AML-193 (cell line): ENCODE data around the gene FXYD5.

ENCODE experiments used
- DNase-seq, 2 experiments: peaks; one replicate each; lab custom pipeline; 2025; lab: John Stamatoyannopoulos, UW

The FXYD5 gene

GRCh38 chr19:35155981-35156672 is 1.6 kb downstream of the FXYD5 start:
- no peak for DNase-seq

DNA sequence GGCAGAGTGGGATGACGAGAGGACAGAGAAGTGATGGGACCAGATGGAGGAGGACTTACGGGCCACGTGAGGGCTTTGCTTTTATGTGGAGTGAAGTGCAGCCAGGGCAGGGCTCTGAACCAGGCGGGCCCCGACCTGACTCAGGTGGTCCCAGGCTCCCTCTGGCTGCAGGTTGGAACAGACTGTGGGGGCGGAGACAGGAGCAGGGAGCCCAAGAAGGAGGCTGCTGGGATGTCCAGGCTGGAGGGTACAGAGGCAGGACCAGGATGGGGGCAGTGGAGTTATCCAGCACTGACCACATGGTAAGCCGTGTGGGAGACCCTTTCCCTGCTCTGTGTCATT is 2.1 kb downstream of the FXYD5 start:
- no peak for DNase-seq

GRCh38 chr19:35157431-35157830 is 2.9 kb downstream of the FXYD5 start:
- DNase-seq = no peak

GRCh38 chr19:35159606-35160005 is 5.1 kb downstream of the FXYD5 start:
- no peak for DNase-seq

DNA sequence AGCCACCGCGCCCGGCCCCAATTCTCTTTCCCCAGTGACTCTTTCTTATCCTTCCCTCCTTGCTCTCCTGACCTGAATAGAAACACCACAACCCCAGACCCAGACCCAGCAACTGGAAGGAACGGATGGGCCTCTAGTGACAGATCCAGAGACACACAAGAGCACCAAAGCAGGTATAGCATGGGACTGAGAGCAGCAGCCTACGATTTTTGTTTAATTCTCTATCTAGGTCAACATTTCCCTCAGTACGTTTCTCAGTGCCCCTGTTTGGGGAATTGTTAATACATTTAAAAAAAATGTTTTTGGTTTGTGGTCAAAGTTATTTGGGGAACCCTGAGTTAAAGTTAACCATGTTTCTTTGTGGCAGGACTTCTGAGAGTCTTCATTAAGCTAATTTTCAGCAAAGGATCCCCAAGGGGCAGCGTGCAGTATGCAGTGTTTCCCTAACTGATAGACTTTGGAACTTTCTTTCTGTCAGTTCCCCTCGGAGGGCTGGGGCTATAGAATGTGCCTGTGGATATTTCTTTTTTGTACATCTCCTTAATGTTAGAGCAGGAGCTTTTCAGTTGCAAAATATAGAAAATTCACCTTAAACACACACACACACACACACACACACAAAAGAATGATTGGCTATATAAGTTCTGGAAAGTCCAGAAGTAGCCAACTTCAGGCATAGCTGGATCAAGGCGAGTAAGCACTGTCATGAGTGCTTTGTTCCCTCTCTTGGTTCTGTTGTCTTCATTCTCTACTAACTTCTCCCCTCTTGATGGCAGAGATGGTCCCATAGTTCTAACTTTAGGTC is 6.3 kb downstream of the FXYD5 start:
- DNase-seq = no peak

GRCh38 chr19:35161434-35161743 is 6.9 kb downstream of the FXYD5 start:
- DNase-seq = no peak

- DNase-seq = no peak
Measured at GRCh38 chr19:35162471-35163326, 8.2 kb downstream of the FXYD5 start.

GRCh38 chr19:35164418-35164817 is 9.9 kb downstream of the FXYD5 start:
- DNase-seq = no peak

GRCh38 chr19:35165200-35166058 is 10.9 kb downstream of the FXYD5 start:
- no peak for DNase-seq

DNA sequence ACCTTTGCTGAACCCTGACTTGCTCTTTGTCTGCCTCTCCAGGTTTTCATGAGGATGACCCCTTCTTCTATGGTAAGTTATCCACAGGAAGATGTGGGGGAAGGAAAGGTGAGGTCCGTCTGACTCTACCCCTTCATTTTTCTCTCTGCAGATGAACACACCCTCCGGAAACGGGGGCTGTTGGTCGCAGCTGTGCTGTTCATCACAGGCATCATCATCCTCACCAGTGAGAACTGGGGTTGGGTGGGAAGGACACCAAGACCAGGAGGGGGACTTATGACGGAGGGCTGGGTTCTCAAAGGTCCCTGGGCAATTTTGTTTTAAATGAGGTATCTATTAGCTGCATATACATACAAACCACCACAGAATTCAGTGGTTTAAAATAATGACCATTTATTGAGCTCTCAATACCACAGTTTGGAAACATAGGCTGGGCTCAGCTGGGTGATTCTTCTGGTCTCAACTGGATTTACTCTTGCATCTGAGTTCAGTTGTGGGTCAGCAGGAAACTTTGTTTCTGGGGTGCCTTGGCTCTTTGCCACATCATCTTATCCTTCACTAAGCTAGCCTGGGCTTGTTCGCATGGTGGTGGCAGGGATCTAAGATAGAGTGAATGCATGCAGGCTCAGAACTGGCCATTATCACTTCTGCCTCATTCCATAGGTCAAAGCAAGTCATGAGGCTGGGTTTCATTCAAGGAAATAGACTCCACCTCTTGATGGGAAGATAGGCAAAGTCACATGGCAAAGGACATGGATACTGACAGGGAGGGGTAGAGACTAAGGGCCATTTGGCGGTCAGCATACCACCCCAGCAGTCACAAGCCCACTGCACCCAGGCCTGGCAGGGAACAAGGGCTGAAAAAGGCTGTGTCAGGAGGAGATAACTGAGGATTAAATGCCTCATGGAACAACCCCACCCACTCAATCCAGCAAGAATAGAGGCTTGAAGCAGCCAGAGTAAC is 11.8 kb downstream of the FXYD5 start:
- DNase-seq = no peak

DNA sequence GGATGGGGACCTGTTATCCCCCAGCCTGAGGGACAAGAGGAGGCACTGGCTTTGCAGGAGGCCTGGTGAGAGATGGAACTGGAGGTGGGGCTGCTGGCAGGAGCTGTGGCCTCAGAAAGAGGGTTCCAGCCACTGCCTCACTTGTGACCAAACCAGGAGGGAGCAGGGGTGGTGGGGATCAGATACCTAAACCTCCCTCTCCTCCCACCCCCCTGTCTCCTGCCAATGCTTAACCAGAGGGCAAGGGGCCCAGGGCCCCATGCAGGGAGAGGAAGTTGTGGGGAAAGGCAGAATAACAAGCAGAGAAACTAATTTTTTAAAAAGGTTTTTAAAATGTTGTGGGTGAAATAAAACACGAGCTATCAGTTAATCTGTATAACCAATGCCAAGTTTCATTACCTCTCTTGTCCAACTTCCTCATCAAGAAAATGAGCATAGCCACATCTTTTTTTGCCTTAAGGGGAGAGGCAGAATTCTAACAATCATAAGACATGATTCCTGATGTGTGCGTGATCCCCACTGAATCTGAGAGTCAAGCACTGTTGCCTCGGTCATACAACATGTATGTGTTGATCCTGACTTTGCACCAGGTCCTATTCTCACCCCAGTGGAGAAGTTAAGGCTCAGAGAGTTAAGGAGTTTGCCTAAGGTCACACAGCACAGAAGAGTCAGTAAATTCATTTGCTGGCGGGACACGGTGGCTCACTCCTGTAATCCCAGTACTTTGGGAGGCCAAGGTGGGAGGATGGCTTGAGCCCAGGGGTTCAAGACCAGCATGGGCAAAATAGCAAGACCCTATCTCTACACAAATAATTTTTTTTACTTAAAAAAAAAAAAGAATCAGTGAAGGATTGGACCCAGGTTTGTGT is 12.9 kb downstream of the FXYD5 start:
- DNase-seq = no peak

DNA sequence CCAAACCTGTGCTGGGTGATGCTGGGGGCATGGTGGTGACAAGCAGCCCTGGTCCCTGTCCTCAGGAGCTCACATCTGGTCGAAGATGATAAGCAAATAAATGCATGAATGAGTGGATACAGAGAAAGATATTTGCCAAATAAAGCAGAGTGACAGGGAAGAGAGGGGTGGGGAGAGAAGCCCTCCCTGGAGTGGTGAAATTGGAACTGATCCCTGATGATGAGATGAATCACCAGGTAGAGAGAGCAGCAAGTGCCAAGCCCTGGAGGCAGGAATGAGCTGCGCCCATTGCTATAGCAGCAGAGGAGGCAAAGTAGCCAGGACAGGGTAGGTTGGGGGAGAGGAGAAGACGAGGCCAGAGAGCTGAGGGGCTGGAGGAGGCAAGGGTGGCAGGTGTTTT is 13.7 kb downstream of the FXYD5 start:
- no peak for DNase-seq

DNA sequence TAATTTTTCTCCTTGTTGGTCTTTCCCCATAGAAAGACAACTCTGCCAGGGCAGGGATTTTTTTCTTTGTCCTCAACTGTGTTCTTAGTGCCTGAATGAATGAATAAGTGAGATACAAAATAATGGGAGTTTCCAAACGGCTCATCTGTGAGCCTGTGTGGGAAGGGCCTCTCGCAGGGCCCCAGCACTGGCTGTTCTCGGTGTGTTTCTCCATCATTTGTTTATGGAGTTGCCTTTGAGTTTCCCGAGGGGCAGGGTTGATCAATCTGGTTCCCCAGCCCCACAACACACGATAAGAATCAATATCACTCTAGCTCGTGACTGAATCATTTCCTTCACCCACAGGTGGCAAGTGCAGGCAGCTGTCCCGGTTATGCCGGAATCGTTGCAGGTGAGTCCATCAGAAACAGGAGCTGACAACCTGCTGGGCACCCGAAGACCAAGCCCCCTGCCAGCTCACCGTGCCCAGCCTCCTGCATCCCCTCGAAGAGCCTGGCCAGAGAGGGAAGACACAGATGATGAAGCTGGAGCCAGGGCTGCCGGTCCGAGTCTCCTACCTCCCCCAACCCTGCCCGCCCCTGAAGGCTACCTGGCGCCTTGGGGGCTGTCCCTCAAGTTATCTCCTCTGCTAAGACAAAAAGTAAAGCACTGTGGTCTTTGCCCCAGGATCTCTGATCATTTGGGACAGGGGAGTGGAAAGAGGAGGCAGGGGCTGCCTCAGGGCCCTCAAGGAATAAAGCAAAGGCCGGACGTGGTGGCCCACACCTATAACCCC is 14.9 kb downstream of the FXYD5 start:
- DNase-seq = no peak

- DNase-seq = peak; percentile 11 to 26
Measured at GRCh38 chr19:35170359-35171061, 16.0 kb downstream of the FXYD5 start.

DNA sequence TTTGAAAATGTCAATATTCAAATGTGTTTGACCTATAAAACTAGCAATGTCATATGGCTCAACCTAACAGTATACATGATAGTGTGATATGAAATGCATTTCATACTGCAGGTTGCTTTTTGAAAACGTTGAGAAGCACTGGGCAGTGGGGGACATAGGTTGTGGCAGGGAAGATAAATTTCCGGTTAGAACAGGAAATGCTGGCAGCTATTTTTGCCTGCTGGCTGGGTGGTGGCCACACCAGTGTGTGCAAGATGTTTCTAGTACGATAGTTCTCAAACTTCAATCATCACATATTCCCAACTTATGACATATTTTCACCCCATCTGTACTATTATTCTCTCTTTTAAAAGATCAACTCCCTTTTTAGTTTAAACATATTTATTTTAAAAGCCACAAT is 17.2 kb downstream of the FXYD5 start:
- no peak for DNase-seq

DNA sequence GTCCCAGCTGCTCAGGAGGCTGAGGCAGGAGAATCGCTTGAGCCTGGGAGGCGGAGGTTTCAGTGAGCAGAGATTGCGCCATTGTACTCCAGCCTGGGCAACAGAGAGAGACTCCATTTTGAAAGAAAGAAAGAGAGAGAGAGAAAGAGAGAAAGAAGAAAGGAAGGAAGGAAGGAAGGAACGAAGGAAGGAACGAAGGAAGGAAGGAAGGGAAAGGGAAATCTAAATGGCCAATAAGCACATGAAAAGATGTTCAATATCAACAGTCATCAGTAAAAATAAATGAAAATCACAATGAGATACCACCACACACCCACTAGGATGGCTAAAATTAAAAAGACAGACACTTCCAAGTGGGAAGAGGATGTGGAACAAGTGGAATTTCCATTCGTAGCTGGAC is 19.7 kb downstream of the FXYD5 start:
- no peak for DNase-seq

DNA sequence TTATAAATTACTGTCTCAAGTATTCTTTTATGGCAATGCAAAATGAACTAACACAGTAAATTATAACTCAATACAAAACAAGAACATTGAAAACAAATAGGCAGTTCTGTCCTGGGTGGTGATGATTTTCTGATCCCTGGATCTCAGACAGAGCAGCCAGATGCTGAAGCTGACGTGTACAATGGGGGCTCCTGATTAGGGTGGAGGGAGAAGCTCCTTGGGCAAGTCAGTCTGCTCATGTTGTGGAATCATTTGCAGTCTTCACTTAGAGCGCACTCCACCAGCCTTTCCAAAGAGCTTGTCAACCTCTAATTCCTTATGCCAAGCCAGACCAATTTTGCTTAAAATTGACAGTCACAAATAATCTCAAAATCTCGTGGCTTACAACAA is 21.6 kb downstream of the FXYD5 start:
- no peak for DNase-seq
